Stimulated activated CD4-positive, alpha-beta T cell treated with anti-CD3 and anti-CD28 coated beads, Interleukin-12 subunit alpha, Interleukin-12 subunit beta, amount 100 ng/mL, for 24 hours (primary cell): ENCODE data around the gene ADGRD2.
"Not testable (repeated sequence)": the region's sequence is repeated elsewhere in the genome, so short reads cannot be mapped to it uniquely, and the experiment has no call there.

ENCODE experiments used
- DNase-seq, 2 experiments: peaks; one replicate each; pipeline ENCODE4 v3.0.0-alpha.2; 2020; ENCODE audit warnings: low read depth in 2 of 2

Gene ADGRD2, protein sequence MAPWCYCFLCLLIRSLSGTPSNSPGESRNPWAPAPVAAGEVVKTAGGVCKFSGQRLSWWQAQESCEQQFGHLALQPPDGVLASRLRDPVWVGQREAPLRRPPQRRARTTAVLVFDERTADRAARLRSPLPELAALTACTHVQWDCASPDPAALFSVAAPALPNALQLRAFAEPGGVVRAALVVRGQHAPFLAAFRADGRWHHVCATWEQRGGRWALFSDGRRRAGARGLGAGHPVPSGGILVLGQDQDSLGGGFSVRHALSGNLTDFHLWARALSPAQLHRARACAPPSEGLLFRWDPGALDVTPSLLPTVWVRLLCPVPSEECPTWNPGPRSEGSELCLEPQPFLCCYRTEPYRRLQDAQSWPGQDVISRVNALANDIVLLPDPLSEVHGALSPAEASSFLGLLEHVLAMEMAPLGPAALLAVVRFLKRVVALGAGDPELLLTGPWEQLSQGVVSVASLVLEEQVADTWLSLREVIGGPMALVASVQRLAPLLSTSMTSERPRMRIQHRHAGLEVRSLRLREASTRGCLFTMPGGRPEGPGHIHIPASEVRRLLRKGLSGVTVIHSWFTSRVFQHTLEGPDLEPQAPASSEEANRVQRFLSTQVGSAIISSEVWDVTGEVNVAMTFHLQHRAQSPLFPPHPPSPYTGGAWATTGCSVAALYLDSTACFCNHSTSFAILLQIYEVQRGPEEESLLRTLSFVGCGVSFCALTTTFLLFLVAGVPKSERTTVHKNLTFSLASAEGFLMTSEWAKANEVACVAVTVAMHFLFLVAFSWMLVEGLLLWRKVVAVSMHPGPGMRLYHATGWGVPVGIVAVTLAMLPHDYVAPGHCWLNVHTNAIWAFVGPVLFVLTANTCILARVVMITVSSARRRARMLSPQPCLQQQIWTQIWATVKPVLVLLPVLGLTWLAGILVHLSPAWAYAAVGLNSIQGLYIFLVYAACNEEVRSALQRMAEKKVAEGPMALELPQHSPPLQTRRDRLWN

DNA sequence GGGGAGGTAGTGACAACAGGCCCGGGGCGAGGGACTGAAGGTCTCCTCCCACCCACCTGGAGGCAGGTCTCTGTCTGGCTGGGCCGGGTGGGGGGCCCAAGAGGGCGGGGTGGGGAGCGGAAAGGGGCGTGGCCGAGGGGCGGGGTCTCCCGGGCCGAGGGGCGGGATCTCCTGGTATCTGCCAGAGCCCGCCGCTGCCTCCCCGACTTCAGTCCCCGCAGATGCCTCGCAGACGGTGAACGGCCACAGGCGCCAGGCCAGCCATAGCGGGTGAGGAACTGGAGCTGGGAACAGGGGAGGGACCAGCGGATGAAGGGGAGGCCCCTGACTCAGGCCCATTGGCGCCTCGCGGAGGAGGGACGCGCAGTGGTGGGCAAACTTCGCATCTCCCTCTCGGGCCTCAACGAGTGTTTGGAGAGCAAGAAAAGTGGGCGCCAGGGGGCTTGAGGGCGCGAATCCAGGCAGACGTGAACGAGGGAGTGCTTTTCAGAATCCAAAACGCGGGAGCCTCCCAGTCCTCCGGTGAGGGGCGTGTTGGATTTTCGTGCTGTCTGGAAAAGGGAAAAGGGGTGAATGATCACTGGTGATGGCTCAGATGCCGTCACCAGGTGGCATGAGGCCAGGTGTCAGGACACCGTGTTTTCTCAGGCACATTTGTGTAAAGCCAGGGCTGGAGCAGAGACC, at the start of gene ADGRD2:
Gene ADGRD2, plus strand, starts transcription at position 211 of the 684 bp plus-strand sequence. CDS start 1,216 bp downstream, outside the sequence.
- DNase-seq, result no peak

DNA sequence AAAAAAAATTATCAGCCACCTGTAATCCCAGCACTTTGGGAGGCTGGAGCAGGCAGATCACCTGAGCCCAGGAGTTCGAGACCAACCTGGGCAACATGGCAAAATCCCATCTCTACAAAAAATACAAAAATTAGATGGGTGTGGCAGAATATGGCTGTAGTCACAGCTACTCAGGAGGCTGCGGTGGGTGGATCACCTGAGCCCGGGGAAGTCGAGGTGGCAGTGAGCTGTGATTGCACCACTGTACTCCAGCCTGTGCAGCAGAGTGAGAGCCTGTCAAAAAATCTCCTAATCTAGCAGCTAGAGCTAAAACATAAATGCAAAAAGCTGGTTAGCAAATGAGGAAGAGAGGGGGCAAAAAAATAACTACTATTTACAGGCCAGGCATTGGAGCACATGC, 47.0 kb upstream of the ADGRD2 start:
- no peak for DNase-seq

DNA sequence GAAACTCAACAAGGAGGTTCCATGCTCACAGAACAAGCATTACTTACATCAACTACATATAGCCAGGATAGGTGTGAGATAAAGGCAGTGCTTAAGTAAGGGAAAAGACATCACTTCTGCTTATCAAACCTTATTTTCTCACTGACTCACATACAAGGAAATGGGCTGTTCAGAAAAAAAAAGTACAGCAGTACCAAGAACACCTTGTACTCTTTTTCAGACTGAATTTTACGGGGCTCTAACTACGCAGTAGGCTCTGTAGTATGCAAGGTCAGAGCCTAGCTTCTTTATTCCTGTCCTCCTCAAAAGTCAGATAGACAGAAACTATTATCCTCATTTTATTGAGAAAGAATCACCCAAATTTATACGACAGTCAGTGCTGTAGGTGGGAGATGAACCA, 40.8 kb upstream of the ADGRD2 start:
- no peak for DNase-seq

DNA sequence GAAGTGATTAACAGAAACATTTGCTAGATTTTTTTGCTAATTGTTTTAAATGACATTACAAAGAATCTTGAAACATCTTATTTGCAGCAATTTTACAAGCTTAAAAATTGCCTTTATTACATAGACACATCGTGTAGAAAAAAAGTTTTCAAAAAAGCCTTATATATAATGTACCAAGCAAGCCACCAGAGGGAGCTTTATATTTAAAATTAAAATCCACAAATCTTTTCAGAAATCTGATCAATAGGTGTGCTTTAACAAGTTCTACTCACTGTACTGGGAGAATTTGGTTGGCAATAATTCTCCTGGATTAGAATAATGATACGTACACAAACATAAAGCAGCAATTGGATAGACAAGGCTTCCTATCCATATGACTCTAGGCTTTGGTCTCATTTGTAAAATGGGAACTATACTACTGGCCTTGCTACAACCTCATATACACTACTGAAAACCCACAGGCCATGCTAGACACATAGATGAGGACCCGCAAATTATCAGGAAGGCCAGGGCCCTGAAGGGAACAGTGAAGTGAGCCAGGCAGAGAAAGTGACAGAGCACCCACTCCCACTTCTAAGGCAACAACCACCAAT, 39.8 kb upstream of the ADGRD2 start:
- no peak for DNase-seq

DNA sequence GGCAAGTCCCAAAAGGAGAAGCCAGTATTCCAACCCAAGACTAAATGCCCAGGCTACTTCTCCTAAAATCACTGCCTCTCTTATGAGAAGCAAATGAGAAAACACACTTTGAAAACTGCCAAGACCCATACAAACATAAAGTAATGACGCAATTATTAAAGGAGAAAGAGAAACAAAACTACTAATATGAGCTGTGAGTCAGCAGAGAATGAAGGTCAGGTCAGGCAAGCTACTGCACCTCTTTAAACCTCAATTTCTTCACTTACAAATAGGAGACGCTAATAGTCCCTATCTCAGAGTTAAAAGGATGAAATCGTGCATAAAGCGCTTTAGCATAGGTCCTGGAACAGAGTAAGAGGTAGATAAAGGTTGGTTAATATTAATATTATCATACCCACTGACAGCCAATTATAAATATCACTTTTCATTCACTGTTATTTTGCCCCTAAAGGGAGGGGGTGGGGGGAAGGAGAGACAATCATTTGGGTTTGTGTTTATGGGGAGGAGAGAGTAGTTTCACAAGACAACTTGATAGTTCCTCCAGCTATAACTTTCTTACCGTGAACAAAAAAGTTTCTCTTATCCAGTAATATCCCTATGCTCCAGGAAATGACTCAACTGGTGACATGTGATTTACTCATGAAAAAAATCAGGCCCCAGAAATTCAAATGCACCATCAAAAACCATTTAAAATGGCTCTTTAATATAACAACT, 38.6 kb upstream of the ADGRD2 start:
- no peak for DNase-seq

DNA sequence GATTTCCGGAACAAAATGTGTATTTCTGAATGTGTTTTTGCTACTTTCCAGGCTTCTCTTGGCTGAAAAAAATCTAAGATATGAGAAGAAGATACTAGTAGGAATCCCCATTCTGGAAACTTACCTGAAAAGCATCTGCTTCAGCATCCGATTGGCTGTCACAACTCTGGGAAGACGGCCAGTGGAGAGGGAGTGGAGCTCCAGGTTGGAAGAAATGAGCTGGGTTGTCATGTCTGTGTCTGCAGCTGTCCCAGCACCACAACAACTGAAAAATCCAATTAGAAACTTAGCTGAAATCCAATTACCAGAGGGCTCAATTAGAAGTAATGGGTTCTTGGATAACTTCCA, 38.0 kb upstream of the ADGRD2 start:
- no peak for DNase-seq

DNA sequence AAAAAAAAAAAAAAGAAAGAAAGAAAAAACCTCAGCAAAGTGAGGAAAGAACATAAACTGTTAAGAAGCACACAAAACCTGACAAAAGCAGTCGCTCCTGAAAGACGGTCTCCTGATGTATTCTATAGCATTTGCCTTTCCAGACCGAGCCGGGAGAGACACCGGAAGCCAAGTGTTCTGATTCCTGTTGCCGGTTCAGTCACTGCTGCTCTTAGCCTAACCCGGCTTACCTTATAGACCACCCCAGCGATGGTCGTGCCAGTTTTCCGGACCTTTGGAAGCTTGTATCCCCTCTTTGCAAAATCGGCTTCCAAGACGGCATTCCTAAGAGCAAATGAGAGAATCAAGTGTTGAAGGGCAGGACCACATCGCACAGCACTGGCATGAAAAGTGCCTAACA, 35.6 kb upstream of the ADGRD2 start:
- DNase-seq, result no peak

DNA sequence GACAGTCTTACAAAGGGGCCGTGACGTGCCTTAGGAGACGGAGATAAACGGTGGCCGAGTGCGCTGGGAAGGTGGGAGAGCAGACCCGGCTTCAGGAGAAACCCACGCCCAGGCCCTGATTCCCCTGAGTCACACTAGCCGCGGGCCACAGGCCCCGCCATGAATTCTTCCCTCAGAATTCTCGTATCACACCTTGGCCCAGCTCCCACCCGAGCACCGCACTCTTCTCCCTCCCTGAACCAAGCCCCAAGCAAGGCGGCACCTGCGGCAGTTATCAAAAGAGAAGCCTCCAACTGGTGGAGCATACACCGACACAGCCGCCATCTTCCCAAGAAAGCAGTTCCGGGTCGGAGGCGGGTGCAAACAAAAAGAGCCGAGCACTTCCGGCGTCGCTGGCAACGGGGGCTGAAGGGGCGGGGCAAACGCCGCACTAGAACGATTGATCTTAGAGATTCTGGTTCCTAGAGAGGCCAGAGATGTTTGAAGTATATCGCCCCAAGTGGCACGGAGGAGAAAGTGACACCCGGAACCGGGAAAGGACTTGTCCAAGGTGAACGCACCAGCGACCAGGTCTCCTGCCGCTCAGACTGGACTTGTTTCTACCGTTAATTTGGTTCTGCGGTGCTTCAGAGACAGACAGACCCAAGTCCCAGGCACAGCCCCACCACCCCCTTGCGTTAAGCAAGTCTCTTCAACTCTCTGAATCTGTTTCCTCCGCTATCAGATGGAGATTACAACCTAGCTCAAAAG, 35.0 kb upstream of the ADGRD2 start, which contains the start of gene PSMB7:
Gene PSMB7, minus strand, starts transcription at position 341 of the 750 bp plus-strand sequence. Its CDS starts 17 bp downstream, at position 324.
- DNase-seq, result peak; percentile 95 to 98

DNA sequence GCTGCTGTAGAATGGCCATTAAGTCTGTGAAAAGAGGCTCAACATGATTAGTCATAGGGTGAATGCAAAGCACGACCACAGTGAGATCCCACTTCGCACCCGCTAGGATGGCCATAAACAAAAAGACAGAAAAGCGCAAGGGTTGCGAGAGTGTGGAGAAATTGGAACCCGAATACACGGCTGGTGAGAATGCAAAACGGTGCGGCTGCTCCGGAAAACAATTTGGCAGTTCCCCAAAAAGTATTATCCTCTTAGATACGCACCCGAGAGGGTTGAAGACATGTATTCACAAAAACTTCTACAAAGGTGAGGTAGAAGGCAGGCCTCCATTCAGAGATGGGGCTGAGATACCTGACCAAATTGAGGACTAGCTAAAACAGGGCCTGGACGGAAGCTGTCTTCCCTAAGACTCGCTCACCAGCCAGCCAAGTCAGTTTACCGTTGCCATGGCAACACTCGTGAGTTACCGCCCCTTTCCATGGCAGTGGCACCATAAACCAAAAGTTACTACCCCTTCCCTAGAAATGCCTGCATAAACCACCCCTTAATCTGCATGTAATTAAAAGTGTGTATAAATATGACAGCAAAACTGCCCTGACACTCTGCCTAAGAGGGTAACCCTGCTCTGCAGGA, 34.3 kb upstream of the ADGRD2 start:
- no peak for DNase-seq

DNA sequence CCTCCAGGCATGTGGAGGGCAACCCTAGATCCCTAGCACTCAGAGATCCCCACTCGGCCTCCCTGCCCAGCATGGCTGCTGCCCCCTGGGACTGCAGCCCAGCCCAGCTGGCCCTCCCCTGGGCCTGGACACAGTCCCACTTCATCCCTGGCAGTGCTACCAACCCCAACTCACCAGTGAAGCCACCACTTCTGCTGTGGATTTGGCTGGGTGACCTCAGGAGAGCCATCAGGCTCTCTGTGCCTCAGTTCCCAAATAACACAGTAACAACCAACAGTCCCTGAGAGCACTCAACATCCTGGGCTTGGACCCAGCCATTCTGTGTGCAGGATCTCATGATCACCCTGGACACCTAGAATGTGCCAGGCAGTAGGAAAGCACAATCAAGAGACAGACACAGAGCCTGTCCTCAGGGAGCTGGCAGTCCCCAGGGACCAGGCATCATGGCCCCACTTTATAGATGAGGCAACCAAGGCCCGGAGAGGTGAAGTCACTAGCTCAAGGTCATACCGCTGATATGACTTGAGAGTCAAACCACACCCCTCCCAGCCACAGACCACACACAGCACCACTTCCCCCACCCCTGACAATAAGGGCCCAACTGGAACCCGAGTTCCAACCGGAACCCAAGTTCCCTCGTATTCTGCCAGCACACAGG, 30.3 kb upstream of the ADGRD2 start:
- no peak for DNase-seq

DNA sequence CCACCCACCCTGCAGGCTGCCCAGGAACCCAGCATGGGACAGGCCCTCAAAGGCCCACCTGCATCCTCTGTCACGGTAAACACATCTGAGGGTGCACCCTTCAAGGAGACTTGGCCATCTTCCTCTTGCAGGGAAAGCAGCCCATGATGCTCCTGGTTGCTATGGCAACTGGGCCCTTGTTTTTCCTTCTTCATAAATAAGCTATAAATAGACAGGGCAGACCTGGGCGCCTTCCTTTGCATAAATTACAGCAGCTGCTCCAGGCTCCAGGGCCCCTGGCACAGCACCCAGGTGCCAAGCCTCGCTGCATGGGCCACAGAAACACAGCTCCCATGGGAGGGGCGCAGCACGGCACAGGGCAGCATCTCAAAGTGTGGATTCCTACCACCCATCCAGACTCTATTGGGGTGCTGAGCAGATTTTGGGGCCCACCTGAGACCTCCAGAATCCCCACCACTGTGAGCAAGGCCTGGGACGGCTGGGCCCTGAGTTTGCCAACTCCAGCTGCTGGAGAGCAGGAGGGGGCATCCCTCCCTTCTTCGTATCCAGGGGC, 29.2 kb upstream of the ADGRD2 start:
- DNase-seq, result no peak

DNA sequence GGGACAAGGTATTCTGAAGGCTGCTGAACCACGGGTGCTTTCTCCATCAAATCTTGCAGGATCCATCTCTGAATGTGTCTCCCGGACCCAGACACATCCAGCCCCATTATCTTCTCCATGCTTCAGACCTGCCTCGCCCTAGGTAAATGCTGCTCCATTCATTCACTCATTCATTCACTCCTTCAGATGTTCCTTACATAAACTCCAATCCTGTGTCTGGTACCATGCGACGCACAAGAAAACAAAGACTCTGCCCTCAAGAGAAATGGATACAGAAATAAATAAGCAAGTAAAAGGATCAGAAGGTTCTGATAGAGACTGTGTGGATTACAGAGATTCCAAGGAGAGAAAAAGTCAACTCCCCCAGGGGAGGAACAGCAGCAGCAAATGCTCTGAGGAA, 27.1 kb upstream of the ADGRD2 start:
- no peak for DNase-seq

DNA sequence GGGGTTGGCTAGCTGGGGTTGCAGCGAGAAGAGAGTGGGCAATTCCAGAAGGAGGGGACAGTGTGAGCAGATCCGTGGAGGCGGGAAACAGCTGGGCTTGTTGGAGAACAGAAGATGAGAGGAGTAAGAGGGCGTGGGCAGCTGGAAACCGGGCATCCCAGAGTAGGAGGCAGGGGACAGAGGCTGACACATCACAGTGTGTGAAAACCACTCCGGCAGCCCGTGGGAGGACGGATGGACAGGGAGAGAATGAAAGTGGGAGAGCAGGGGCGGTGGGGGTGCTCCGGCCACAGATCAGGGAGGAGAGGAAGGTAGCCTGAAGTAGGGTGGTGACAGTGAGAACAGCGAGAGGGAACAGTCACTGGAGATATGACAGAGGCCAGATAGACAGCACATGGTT, 26.7 kb upstream of the ADGRD2 start:
- no peak for DNase-seq

DNA sequence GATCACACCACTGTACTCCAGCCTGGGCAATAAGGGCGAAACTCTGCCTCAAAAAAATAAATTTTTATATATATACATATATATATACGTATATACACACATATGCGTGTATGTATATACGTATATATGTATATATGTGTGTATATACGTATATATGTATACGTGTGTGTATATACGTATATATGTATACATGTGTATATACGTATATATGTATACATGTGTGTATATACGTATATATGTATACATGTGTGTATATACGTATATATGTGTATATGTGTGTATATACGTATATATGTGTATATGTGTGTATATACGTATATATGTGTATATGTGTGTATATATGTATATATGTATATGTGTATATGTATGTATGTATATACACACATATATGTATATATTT, 24.5 kb upstream of the ADGRD2 start:
- not testable (repeated sequence) for DNase-seq

DNA sequence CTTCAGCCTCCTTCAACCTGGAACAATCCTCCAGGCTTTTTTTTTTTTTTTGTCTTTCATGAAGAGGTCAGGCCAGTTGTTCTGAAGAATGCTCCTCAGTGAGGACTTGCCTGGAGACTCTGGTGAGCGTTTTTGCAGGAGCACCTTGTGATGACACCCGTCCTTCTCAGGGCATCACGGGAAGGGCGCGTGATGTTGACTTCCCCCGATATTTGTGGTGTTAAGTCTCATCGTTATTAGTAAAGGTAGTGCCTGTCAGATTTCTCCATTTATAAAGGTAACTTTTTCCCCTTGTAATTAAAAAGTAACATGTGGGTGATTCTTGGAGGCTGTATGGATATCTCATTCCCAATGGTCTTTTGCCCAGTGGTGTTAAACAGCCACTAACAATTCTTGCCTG, 23.9 kb upstream of the ADGRD2 start:
- no peak for DNase-seq

DNA sequence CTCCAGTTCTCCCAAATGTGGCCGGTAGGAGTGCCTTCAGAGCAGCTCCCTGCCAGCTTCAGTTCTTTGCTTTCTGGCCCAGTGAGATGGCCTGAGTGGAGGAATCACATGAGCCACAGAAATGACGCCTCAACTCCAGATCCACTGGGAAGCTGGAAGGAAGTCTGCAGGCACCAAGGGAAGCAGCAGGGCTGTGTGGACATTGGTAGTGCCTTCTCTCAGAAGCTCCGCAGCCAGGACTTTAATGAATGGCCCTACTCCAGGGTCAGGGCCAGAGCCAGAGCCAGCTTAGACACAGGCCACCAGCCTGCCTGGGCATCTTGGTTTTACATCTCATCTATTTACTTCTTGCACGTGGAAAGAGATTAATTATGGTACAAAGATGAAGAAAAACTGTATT, 23.0 kb upstream of the ADGRD2 start:
- no peak for DNase-seq

DNA sequence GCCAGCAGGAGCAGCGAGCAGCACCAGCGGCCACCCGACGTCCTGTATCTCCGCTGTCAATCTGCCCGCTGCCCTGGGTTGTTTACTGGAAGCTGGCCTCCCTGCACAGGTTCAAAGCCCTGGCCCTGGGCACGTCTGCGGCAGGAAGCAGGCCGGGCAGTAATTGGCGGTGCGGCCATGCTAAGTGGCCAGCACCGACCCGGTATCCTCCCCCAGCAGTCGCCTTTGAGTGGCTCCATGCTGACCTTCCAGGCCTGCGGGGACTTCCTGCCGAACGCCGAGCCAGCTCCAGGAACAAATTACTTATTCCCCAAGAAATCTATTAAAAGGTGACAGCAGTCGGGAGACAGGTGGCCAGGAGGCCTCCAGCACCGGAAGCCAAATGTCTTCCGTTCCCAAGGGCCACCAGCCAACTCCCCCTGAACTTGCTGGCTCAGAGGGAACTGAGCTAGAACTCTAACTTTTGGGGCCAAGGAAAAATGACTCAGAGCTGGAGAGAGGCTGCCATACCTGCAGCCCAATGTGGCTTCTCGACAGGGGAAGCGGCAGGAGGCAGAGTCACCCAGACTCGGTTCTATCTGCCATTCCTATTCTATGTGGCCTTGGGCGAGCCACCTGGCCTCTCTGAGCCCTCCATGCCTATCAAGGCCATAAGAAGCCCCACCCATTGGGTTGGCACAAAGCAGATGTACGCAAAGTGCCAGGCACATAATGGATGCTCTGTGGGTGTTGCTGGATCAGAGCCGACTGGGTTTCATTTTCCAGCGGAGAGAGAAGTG, 21.3 kb upstream of the ADGRD2 start:
- no peak for DNase-seq

DNA sequence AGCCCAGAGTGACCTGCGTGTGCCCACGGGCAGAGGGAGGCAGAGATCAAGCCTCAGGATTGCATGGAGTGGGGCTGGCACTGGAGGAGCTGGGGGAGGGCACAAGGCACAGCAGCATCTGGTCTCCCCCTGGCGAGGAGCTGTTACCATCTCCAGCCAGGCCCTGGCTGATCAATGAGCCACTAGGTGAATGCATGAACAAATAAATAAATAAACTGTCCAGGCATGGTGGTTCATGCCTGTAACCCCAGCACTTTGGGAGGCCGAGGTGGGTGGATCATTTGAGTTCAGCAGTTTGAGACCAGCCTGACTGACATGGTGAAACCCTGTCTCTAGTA, 20.8 kb upstream of the ADGRD2 start:
- no peak for DNase-seq
